Measurements from ENCODE around the gene HOMER1. TPM values are rescaled to one million over a fixed set of nuclear protein-coding genes. Genes with fewer than 3 reads are reported as not detected.

The HOMER1 gene
- total RNA-seq, 1 donor from 2014 or later, result 4.3 TPM

GRCh38 chr5:79491690-79492317 lies 22.1 kb downstream of the HOMER1 start:
- H3K4me3 ChIP-seq (ENCODE audit: low read depth, low read length), result no peak overlapping the region
- no peak for TF ChIP-seq CTCF (conservative IDR thresholded peaks at IDR 0.05; ENCODE audit: low read depth, low read length)
- DNase-seq (ENCODE audit: low read depth), result no peak

GRCh38 chr5:79490323-79490936 lies 23.5 kb downstream of the HOMER1 start:
- no peak for TF ChIP-seq CTCF (conservative IDR thresholded peaks at IDR 0.05; ENCODE audit: low read depth, low read length)
- no peak for DNase-seq (ENCODE audit: low read depth)
- H3K4me3 ChIP-seq (ENCODE audit: low read depth, low read length), result no peak overlapping the region

- no peak for TF ChIP-seq CTCF (conservative IDR thresholded peaks at IDR 0.05; ENCODE audit: low read depth, low read length)
- H3K4me3 ChIP-seq (ENCODE audit: low read depth, low read length), result no peak overlapping the region
- no peak for DNase-seq (ENCODE audit: low read depth)
Observed at GRCh38 chr5:79489773-79490172, 24.2 kb downstream of the HOMER1 start.

- DNase-seq (ENCODE audit: low read depth), result no peak
- no peak for TF ChIP-seq CTCF (conservative IDR thresholded peaks at IDR 0.05; ENCODE audit: low read depth, low read length)
- H3K4me3 ChIP-seq (ENCODE audit: low read depth, low read length), result no peak overlapping the region
Observed at GRCh38 chr5:79488775-79489174, 25.2 kb downstream of the HOMER1 start.

- TF ChIP-seq CTCF (conservative IDR thresholded peaks at IDR 0.05; ENCODE audit: low read depth, low read length), result no peak
- no peak for DNase-seq (ENCODE audit: low read depth)
- H3K4me3 ChIP-seq (ENCODE audit: low read depth, low read length), result no peak overlapping the region
Observed at GRCh38 chr5:79488058-79488457, 25.9 kb downstream of the HOMER1 start.

- TF ChIP-seq CTCF (conservative IDR thresholded peaks at IDR 0.05; ENCODE audit: low read depth, low read length), result no peak
- DNase-seq (ENCODE audit: low read depth), result no peak
- no peak overlapping the region for H3K4me3 ChIP-seq (ENCODE audit: low read depth, low read length)
Observed at GRCh38 chr5:79487251-79487650, 26.7 kb downstream of the HOMER1 start.

- no peak overlapping the region for H3K4me3 ChIP-seq (ENCODE audit: low read depth, low read length)
- no peak for TF ChIP-seq CTCF (conservative IDR thresholded peaks at IDR 0.05; ENCODE audit: low read depth, low read length)
- no peak for DNase-seq (ENCODE audit: low read depth)
Observed at GRCh38 chr5:79486116-79486515, 27.8 kb downstream of the HOMER1 start.

All from epithelial cell of proximal tubule (primary cell).